ENCODE data around the gene TBCCD1. TPM values are rescaled to one million over a fixed set of nuclear protein-coding genes. Genes with fewer than 3 reads are reported as not detected.

Gene TBCCD1
- total RNA-seq, 1 donor from 2014 or later, result 10.6 TPM

- intact Hi-C loops (cut with DNase I), result no loop called here
- TF ChIP-seq POLR2AphosphoS5 (IDR thresholded peaks at IDR 0.05; ENCODE audit: insufficient read depth in 1 of 2, low read depth in 1 of 2) (no peak), CTCF (IDR thresholded peaks at IDR 0.05) (no peak), POLR2A (IDR thresholded peaks at IDR 0.05) (no peak)
- H3K4me1 ChIP-seq, result no peaks in the 10 kb centered on the region
- H3K27ac ChIP-seq, result no peak overlapping the region
- H3K9me3 ChIP-seq, result no peaks in the 10 kb centered on the region
- no peaks in the 10 kb centered on the region for H3K27me3 ChIP-seq
- DNase-seq (ENCODE audit: extremely low spot score in 2 of 2), result no peak
- H3K36me3 ChIP-seq, result no peaks in the 10 kb centered on the region
- H3K4me3 ChIP-seq, result no peak overlapping the region
Observed at GRCh38 chr3:186596568-186597287, 29.6 kb upstream of the TBCCD1 start.

GRCh38 chr3:186594591-186595113, 27.5 kb upstream of the TBCCD1 start:
- Histone ChIP-seq H3K27ac (no peak overlapping the region), H3K4me3 (no peak overlapping the region), H3K4me1 (no peaks in the 10 kb centered on the region), H3K27me3 (no peaks in the 10 kb centered on the region), H3K9me3 (no peaks in the 10 kb centered on the region), H3K36me3 (no peaks in the 10 kb centered on the region)
- TF ChIP-seq POLR2AphosphoS5 (IDR thresholded peaks at IDR 0.05; ENCODE audit: insufficient read depth in 1 of 2, low read depth in 1 of 2) (no peak), POLR2A (IDR thresholded peaks at IDR 0.05) (no peak), CTCF (IDR thresholded peaks at IDR 0.05) (no peak)
- no peak for DNase-seq (ENCODE audit: extremely low spot score in 2 of 2)
- intact Hi-C loops (cut with DNase I), result no loop called here

- Histone ChIP-seq H3K9me3 (no peaks in the 10 kb centered on the region), H3K27me3 (no peaks in the 10 kb centered on the region), H3K36me3 (no peaks in the 10 kb centered on the region), H3K4me1 (no peaks in the 10 kb centered on the region), H3K4me3 (no peak overlapping the region), H3K27ac (no peak overlapping the region)
- intact Hi-C loops (cut with DNase I), result no loop called here
- DNase-seq (ENCODE audit: extremely low spot score in 2 of 2), result no peak
- no peak for TF ChIP-seq POLR2AphosphoS5 (IDR thresholded peaks at IDR 0.05; ENCODE audit: insufficient read depth in 1 of 2, low read depth in 1 of 2)
- TF ChIP-seq POLR2A (IDR thresholded peaks at IDR 0.05), result no peak
- no peak for TF ChIP-seq CTCF (IDR thresholded peaks at IDR 0.05)
Observed at GRCh38 chr3:186593862-186594261, 26.7 kb upstream of the TBCCD1 start.

- intact Hi-C loops (cut with DNase I), result no loop called here
- Histone ChIP-seq H3K27ac (no peak overlapping the region), H3K9me3 (no peaks in the 10 kb centered on the region), H3K4me1 (no peaks in the 10 kb centered on the region), H3K36me3 (no peaks in the 10 kb centered on the region), H3K4me3 (no peak overlapping the region), H3K27me3 (no peaks in the 10 kb centered on the region)
- DNase-seq (ENCODE audit: extremely low spot score in 2 of 2), result no peak
- TF ChIP-seq CTCF (IDR thresholded peaks at IDR 0.05) (no peak), POLR2AphosphoS5 (IDR thresholded peaks at IDR 0.05; ENCODE audit: insufficient read depth in 1 of 2, low read depth in 1 of 2) (no peak), POLR2A (IDR thresholded peaks at IDR 0.05) (no peak)
Observed at GRCh38 chr3:186592682-186593081, 25.5 kb upstream of the TBCCD1 start.

GRCh38 chr3:186590580-186591295, 23.6 kb upstream of the TBCCD1 start:
- H3K36me3 ChIP-seq, result peaks cover 0 to 5% of the 10 kb centered on the region in 2 donors
- TF ChIP-seq POLR2A (IDR thresholded peaks at IDR 0.05) (no peak), CTCF (IDR thresholded peaks at IDR 0.05) (no peak), POLR2AphosphoS5 (IDR thresholded peaks at IDR 0.05; ENCODE audit: insufficient read depth in 1 of 2, low read depth in 1 of 2) (no peak)
- H3K9me3 ChIP-seq, result no peaks in the 10 kb centered on the region
- H3K4me1 ChIP-seq, result no peaks in the 10 kb centered on the region
- no peak overlapping the region for H3K27ac ChIP-seq
- H3K27me3 ChIP-seq, result no peaks in the 10 kb centered on the region
- H3K4me3 ChIP-seq, result no peak overlapping the region
- intact Hi-C loops (cut with DNase I), result no loop called here
- no peak for DNase-seq (ENCODE audit: extremely low spot score in 2 of 2)
